Measurements from ENCODE around the gene CLECL1.
"Not testable (repeated sequence)": the region's sequence is repeated elsewhere in the genome, so short reads cannot be mapped to it uniquely, and the experiment has no call there.

The CLECL1 gene

GRCh38 chr12:9692909-9693308 lies 40.0 kb downstream of the CLECL1 start:
- no peak for DNase-seq

- no peak for DNase-seq
These were observed 45.7 kb downstream of the CLECL1 start for GRCh38 chr12:9687228-9687627.

- DNase-seq, result no peak
These were observed 47.0 kb downstream of the CLECL1 start for GRCh38 chr12:9685915-9686314.

- not testable (repeated sequence) for DNase-seq
These were observed 47.5 kb downstream of the CLECL1 start for GRCh38 chr12:9685366-9685765.

- DNase-seq, result not testable (repeated sequence)
These were observed 49.9 kb downstream of the CLECL1 start for GRCh38 chr12:9682949-9683348.

GRCh38 chr12:9682508-9682907 lies 50.4 kb downstream of the CLECL1 start:
- not testable (repeated sequence) for DNase-seq

GRCh38 chr12:9674226-9674590 lies 58.7 kb downstream of the CLECL1 start:
- DNase-seq, result peak in 1 of 2 experiments; percentile 43

- peak; percentile 80 to 85 for DNase-seq
These were observed 59.3 kb downstream of the CLECL1 start for GRCh38 chr12:9673404-9674225.

Measured in activated CD4-positive, alpha-beta T cell treated with anti-CD3 and anti-CD28 coated beads, Interleukin-2, amount 50 U/mL, for 48 hours (primary cell).